Left renal pelvis (tissue), 4 donors: Measurements from ENCODE around the gene NEK1. TPM values are rescaled to one million over a fixed set of nuclear protein-coding genes. Genes with fewer than 3 reads are reported as not detected.

Experiments
- DNase-seq, 4 donors: peaks; one replicate each; pipeline ENCODE4 v3.0.0-alpha.2; 2013; ENCODE audit warnings: low read depth in 4 of 4, low spot score in 3 of 4
- polyA plus RNA-seq, 4 donors: library from polyadenylated mRNA; unstranded; fragments of 120-200 nt; gene quantifications; one replicate each; pipeline ENCODE4 v1.2.1, GENCODE V29; 2013; ENCODE audit not compliant: insufficient read length in 4 of 4

NEK1 gene
- polyA plus RNA-seq, 4 donors, result 20.0 to 27.4 (median 26.5) TPM

DNA sequence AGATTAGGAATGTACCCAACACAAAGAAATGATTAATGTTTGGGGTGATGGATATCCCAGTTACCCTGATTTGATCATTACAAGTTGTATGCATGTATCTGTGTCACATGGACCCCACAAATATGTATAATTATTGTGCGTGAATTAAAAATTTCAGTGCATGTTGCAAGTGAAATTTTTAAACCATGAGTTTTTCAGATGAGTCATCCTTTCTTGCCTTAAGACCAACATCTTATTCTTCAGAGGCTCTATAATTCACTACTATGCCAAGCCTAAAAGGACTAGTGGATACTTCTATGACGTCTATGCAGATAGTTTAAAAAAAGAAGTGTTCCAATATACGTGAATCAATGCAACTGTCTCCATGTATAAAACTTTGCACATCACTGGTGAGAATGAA, 228.7 kb downstream of the NEK1 start:
- DNase-seq, result no peak

GRCh38 chr4:169379688-169380087, 232.7 kb downstream of the NEK1 start:
- DNase-seq, result no peak

DNA sequence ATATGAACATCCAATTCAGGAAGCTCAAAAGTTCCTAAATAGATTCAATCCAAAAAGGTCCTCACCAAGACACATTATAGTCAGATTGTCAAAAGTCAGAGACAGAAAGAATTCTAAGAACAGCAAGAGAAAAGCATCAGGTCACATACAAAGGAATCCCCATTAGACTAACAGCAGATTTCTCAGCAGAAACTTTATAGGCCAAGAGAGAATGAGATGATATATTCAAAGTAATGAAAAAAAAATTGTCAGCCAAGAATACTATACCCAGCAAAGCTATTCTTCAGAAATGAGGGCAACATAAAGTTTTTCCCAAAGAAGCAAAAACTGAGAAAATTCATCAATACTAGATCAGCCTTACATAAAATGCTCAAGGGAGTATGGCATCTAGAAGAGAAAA, 235.0 kb downstream of the NEK1 start:
- no peak for DNase-seq

DNA sequence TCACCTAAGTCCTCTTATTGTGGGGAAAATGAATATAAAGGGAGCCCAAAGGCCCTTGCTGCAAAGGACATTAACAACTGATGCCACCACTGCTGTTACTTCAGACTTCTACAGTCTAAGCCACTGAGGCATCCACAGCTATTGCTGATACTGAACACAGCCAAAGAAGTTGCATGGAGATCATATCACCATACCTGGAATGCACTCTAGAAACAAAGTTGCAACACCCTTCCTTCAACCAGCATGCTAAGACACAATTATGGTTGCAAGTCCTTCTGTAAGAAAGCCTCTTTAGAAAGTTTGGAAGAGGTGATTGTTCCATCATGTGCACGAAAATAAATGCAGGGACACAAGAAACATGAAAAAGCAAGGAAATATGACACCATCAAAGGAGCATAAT, 236.0 kb downstream of the NEK1 start:
- DNase-seq, result no peak

DNA sequence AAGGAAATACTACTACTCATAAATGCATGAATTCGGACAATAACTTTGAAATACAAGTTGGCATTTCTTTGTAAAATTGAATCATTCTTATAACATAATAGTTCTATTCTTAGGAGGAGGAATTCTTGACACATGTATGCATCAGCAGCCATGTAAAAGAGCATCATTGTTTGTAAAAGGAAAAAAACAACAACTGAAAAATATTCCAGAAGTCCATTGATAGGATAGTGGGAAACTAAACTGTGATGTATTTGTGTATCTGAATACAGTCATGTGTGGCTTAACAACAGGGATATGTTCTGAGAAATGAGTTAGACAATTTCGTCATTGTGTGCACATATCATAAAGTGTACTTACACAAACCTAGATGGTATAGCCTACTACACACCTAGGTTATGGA, 239.6 kb downstream of the NEK1 start:
- no peak for DNase-seq

- DNase-seq, result no peak
Observed at GRCh38 chr4:169369634-169370033, 242.7 kb downstream of the NEK1 start.

GRCh38 chr4:169367826-169368225, 244.6 kb downstream of the NEK1 start:
- no peak for DNase-seq

DNA sequence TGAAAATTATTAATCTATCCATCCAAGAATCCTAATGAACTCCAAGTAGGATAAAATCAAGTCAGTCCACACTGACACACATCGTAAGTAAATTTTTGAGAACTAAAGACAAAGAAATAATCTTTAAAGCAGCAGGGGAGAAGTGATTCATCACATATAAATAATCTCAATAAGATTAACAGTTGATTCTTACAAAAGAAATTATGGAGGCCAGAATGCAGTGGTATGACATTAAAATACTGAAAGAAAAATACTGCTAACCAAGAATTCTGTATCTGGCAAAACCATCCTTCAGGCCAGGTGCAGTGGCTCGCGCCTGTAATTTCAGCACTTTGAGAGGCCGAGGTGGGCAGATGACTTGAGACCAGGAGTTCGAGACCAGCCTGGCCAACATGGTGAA, 245.6 kb downstream of the NEK1 start:
- no peak for DNase-seq

- DNase-seq, result no peak
Observed at GRCh38 chr4:169362607-169363006, 249.8 kb downstream of the NEK1 start.

GRCh38 chr4:169361756-169362155, 250.6 kb downstream of the NEK1 start:
- DNase-seq, result no peak

GRCh38 chr4:169359961-169360360, 252.4 kb downstream of the NEK1 start:
- no peak for DNase-seq

- no peak for DNase-seq
Observed at GRCh38 chr4:169352360-169352759, 260.0 kb downstream of the NEK1 start.

- peak; percentile 7 to 32 (median 22) for DNase-seq
Observed at GRCh38 chr4:169351872-169352271, 260.5 kb downstream of the NEK1 start.

DNA sequence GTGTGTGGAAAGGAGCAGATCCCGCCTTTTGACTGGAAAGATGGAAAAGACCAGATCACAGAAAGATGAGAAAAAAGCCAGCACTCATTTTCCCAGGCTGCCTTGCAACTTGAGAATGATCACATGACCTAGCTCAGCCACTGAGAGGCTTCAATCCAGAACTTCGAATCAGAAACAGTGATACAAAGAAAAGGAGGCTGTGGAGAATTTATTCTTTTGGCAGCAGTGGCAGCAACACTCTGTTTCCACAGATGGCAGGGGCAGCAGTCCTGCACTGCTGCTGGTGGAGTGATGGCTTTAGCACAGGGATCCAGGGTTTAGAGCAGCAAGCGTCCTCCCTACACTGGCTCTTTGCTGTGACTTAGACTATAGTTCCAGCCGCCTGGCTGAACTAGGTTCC, 263.8 kb downstream of the NEK1 start:
- DNase-seq, result no peak

- no peak for DNase-seq
Observed at GRCh38 chr4:169346840-169347239, 265.5 kb downstream of the NEK1 start.

- DNase-seq, result no peak
Observed at GRCh38 chr4:169345316-169345721, 267.1 kb downstream of the NEK1 start.

Other genes with a start within 250 kb of the NEK1 start
- gene CLCN3, start 8.0 kb upstream of the NEK1 start, polyA plus RNA-seq, result 10 to 100 TPM; 39.7 to 80.2 (median 60.7) TPM
- 10 to 100 TPM; 40.4 to 52.3 (median 46.6) TPM for gene HPF1, start 145.4 kb upstream of the NEK1 start, polyA plus RNA-seq